ENCODE data around the gene ZC3HAV1L.

ZC3HAV1L gene

DNA sequence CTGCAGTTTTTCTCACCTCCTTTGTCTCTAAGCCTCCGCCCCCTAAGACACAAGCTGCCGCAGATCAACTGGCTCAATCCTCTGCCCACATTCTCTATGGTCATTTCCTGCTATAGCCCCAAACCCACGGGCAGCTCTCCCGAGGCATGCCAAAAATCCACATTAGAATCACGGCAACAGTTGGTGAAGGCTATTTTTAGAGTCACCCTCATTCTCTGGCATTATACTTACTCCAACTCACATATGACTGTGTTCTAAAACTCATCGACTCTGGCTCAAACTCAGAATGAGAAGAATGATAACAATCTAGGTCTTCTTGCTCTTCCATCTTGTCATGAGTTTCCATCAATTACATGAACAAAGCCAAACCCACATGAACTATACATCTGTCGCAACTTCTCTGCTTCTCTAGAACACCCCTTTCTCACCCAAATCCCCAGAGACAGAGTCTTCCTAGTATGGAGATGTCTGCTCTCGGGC is 43.8 kb downstream of the ZC3HAV1L start:
- TF ChIP-seq, protein P1, sequence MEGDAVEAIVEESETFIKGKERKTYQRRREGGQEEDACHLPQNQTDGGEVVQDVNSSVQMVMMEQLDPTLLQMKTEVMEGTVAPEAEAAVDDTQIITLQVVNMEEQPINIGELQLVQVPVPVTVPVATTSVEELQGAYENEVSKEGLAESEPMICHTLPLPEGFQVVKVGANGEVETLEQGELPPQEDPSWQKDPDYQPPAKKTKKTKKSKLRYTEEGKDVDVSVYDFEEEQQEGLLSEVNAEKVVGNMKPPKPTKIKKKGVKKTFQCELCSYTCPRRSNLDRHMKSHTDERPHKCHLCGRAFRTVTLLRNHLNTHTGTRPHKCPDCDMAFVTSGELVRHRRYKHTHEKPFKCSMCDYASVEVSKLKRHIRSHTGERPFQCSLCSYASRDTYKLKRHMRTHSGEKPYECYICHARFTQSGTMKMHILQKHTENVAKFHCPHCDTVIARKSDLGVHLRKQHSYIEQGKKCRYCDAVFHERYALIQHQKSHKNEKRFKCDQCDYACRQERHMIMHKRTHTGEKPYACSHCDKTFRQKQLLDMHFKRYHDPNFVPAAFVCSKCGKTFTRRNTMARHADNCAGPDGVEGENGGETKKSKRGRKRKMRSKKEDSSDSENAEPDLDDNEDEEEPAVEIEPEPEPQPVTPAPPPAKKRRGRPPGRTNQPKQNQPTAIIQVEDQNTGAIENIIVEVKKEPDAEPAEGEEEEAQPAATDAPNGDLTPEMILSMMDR (IDR thresholded peaks at IDR 0.05), result no peak

DNA sequence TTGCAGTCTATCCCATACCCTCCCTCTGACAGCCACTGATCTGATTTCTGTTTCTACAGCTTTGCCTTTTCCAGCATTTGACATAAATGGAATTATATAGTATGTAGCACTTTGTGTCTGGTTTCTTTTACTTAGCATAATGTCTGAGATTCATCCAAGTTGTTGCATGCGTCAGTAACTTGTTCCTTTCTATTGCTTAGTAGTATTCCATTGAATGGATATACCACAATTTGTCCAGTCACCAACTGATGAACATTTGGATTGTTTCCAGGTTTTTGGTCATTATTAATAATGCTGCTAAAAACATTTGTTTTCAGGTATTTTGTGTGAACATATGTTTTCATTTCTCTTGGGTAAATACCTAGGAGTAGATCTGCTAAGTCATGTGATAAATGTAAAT is 48.2 kb downstream of the ZC3HAV1L start:
- TF ChIP-seq, protein P1 (IDR thresholded peaks at IDR 0.05), result no peak

DNA sequence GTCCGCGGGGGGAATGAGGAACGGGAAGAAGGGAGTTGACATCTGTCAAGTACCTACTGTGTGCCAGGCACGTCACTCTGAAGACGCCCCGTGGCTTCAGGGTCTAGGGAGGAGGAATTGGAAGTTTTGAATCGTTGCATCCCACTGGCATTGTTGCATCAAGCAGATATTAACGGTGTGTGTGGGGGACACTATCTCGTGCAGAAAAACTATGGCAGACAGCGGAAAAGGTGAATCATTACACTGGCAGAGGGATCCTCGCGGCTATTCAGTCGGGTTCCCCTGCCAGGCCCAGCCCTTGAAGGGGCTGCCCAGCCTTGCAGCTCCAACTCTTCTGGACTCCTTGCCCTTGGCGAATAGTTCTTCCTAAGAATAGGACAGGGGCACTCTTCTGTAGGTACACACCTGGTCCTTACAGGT is 53.6 kb downstream of the ZC3HAV1L start:
- TF ChIP-seq, protein P1 (IDR thresholded peaks at IDR 0.05), result no peak

DNA sequence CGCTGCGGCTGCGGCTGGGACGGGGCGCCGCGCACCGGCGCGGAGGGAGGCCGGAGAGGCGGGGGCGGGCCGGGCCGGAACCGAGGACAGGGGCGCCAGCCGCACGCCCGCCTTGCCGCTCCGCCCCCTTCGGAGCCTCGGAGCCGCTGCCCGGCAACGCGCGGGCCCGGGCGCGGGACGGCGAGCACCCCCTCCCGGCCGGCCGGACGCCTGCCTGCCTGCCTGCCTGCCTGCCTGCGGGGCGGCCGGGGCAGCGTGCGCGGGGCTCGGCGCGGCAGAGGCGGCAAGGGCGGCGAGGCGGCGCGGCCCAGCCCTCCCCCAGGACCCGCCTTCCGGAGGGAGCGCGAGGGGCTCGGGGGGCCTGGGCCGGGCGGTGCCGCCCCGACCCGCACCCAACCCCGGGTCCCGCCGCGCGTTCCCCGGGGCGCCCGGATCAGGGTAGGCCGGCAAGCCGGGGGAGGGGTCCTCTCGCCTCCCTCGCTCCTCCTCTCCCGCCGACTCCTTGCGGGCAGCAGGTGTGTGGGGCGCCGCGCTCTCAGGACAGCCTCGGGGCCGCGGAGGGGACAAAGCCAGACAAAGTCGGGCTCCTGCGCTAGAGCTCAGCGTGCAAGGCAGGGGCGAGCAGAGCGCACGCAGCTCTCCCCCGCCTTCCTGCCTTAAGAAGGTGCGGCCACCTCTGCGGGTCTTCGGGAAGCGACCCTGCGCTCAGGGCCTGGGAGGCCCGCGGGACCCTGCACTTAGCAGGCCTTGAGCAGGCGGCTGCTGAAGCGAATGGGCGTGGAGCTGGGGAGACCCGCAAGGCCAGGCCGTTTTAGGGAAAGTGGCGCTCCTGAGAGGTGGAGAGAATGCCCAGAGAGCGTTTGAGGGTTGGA is 54.3 kb downstream of the ZC3HAV1L start, which contains the start of gene KIAA1549:
TSS of gene KIAA1549 (minus strand) at position 58 of the 872 bp plus-strand sequence. CDS start 120 bp downstream, outside the sequence.
- TF ChIP-seq, protein P1 (IDR thresholded peaks at IDR 0.05), result peak; percentile 54

DNA sequence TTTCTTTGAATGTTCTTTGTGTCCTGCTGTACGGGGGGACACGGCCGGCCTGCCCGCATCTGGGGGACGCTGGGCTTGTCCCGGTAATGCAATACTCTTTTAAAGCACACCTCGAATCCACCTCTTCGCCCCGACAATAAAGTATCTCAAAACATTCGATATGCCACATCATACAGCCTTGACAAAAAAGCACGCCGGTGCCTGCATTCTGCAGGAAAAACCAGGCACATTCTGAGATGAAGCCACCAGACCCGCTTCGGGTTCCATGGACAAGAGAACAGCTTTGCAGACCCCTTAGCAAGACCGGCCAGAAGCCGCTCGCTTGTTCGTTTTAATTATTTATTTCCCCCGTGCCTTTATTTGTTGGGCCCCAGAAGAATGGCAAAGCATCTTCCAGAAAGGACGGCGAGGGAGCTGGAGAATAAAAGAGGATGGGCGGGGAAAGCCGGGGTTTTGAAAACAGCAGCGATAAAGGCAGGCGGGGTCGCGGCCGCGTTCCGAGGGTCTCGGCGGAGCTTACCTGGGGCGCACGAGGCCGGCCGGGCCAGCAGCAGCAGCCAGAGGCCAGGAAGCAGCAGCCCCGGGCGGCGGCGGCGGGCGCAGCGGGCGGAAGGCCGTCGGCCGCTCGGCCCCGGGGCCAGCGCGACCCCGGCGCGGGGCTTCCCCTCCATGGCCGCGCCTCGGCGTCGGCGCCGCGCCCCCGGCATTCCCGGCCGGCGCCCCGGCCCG is 55.1 kb downstream of the ZC3HAV1L start:
- TF ChIP-seq, protein P1 (IDR thresholded peaks at IDR 0.05), result no peak

DNA sequence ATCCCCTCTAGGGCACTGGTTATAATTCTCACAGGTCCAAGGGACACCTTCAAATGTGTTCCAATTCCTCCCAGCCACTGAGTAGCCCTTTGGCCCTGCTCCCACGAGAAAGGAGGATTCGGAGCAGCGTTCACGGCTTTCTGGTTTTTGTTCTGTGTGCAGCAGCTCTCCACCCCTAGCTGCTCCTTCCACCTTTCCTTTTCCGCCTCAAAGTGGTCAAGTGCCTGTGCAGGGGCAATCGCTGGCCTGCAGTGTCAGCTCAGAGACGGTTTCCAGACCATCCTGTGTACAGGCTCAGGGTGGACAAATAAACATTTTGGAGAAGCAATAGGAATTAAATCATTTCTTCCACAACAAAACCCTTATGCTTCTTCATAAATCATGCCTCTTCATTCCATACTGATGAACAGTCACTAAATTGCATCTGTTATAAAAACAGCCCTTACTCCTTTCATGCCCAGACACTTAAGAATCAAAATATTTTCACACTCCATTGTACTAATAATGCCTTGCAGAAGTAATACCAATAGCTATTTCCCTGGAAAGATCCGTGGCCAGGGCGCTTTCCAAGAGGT is 55.8 kb downstream of the ZC3HAV1L start:
- TF ChIP-seq, protein P1 (IDR thresholded peaks at IDR 0.05), result no peak

DNA sequence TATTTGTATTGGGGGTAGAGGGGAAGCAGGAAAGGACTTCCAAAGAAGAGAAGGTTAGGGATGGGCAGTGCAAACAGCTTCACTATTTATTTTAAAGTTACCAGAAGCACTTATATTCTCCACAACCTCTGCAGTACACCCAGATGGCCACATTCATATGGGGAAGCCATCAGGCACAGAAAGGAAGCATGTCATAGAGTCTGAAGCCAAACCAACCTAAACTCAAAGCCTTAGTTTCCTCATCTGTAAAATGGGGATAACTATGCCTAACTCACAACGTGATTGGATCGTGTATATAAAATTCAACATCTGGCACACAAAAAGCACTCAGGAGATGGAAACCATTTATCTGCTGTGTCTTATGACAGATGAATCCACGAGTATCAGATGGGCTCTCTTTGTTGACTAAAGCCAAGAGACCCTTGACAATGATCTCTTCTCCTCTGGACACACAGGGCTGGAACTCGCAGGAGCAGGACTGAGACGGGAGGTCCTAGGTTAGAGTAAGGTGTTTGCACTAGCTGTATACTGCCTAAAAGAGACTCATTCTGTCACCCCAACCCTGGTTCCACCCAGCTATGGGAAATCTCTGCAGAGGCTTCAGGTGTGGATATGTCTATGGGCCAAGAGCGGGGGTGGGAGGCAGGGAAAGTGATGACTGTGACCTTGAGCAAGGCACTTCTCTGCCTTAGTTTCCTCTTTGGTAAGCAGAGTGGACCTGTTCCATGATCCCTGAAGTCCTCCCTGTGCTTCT is 56.4 kb downstream of the ZC3HAV1L start:
- TF ChIP-seq, protein P1 (IDR thresholded peaks at IDR 0.05), result no peak
